ENCODE results near the gene SGPL1. TPM values are rescaled to one million over a fixed set of nuclear protein-coding genes. Genes with fewer than 3 reads are reported as not detected.

Gene SGPL1
- total and polyA plus RNA-seq, 8 donors: 47.5 to 60.6 (median 53.7) TPM

DNA sequence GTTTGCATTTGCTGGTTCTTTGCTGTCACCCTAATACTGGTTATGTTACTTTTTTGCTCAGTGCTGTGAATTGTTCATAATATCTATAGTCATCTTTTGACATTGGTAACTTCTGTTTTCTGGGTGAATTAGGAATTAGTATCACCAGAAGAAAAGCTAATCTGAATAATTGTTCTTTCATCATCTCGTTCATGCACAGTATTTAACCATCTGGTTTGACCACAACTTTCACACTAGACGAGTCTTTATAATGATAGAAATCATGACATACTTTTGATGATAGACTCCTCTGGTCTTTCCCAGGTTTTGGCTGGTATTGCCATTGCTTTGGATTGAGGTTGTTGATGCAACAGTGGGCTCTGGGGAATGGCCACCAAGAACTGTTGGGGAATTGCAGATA, 25.1 kb downstream of the SGPL1 start:
- Histone ChIP-seq H3K4me1 (peaks cover 0 to 7% of the 10 kb centered on the region in 2 donors), H3K9me3 (no peaks in the 10 kb centered on the region), H3K27me3 (no peaks in the 10 kb centered on the region), H3K4me3 (no peak overlapping the region), H3K27ac (no peak overlapping the region), H3K36me3 (peaks cover 0 to 9% of the 10 kb centered on the region in 2 donors)
- DNase-seq (no peak), ATAC-seq (no peak)
- TF ChIP-seq, protein P1, sequence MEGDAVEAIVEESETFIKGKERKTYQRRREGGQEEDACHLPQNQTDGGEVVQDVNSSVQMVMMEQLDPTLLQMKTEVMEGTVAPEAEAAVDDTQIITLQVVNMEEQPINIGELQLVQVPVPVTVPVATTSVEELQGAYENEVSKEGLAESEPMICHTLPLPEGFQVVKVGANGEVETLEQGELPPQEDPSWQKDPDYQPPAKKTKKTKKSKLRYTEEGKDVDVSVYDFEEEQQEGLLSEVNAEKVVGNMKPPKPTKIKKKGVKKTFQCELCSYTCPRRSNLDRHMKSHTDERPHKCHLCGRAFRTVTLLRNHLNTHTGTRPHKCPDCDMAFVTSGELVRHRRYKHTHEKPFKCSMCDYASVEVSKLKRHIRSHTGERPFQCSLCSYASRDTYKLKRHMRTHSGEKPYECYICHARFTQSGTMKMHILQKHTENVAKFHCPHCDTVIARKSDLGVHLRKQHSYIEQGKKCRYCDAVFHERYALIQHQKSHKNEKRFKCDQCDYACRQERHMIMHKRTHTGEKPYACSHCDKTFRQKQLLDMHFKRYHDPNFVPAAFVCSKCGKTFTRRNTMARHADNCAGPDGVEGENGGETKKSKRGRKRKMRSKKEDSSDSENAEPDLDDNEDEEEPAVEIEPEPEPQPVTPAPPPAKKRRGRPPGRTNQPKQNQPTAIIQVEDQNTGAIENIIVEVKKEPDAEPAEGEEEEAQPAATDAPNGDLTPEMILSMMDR (IDR thresholded peaks at IDR 0.05): no peak
- intact Hi-C loops (cut with DNase I): no loop called here

DNA sequence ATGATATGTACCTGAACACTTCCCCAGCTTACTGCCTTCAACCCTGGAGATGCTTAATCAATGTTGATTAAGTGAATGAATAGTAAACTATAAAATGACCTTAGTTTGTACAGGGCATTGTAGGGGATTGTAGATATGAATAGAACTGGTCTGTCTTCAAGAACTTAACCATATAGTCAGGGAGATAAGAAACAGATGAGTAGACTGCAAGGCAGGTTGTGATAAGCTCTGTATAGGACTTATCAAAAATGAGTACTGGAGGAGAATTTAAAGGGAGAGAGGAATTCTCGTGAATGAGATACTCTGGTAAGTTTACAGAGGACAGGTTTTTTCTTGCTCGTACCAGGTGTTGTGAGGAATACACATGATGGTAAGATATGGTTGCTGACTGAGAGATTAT, 27.6 kb downstream of the SGPL1 start:
- no peaks in the 10 kb centered on the region for H3K27me3 ChIP-seq
- TF ChIP-seq, protein P1 (IDR thresholded peaks at IDR 0.05): no peak
- no peaks in the 10 kb centered on the region for H3K9me3 ChIP-seq
- no peak overlapping the region for H3K4me3 ChIP-seq
- peaks cover 0 to 12% of the 10 kb centered on the region in 2 donors for H3K36me3 ChIP-seq
- intact Hi-C loops (cut with DNase I): no loop called here
- H3K27ac ChIP-seq: no peak overlapping the region
- no peaks in the 10 kb centered on the region for H3K4me1 ChIP-seq
- no peak for DNase-seq
- no peak for ATAC-seq

DNA sequence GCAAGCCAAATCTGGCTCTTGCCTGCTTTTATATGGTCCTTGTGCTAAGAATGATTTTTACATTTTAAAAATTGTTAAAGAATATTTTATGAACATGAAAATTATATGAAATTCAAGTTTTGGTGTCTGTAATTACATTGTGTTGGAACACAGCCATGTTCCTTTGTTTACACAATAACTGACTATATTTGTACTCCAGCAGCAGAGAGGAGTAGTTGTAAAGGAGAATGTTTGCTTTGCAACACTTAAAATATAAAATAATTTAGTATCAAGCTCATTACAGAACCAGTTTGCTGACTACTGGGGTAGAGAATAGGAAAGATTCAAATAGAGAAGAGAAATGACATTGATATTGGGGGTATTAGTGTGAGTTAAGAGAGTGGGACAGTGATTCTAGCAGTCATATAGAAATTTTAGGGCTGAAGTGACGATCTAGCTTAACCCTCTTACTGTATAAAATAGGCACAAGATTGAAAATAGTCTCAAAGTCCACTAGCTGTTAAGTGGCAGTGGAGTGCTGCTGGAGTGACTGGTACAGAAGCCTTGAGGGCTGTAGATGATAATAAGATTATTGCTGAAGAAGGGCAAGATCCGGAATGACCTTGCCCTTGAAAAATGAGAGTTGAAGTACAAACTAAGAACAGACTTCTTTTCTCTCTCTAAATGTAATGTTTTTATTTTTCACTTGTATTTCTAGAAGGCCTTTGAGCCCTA, 28.2 kb downstream of the SGPL1 start:
- Histone ChIP-seq H3K9me3 (no peaks in the 10 kb centered on the region), H3K27me3 (no peaks in the 10 kb centered on the region), H3K36me3 (peaks cover 0 to 12% of the 10 kb centered on the region in 2 donors), H3K4me1 (no peaks in the 10 kb centered on the region), H3K27ac (no peak overlapping the region), H3K4me3 (no peak overlapping the region)
- TF ChIP-seq, protein P1 (IDR thresholded peaks at IDR 0.05): no peak
- DNase-seq (no peak), ATAC-seq (peak; percentile 70)
- intact Hi-C loops (cut with DNase I): no loop called here

DNA sequence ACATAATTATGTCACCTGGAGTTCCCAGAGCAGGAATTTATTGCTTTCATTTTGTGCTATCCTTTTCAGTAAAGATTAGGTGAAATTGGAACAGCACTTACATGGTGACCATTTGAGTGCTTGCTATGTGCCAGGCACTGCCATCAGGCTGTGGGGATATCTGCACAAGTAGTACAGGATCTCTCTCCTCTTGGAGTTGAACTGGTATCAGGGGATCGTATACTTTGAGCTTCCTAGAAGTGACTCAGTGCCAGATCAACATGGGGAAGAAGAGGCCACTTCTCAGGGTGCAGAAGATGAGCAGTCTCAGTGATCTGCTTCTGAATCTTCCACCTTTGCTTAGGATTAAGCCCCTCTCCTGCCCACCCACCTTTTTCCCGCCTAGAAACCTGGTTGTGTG, 29.5 kb downstream of the SGPL1 start:
- no peak overlapping the region for H3K4me3 ChIP-seq
- intact Hi-C loops (cut with DNase I): no loop called here
- ATAC-seq: no peak
- no peak overlapping the region for H3K27ac ChIP-seq
- peaks cover 0 to 12% of the 10 kb centered on the region in 2 donors for H3K36me3 ChIP-seq
- no peaks in the 10 kb centered on the region for H3K9me3 ChIP-seq
- TF ChIP-seq, protein P1 (IDR thresholded peaks at IDR 0.05): no peak
- H3K27me3 ChIP-seq: no peaks in the 10 kb centered on the region
- H3K4me1 ChIP-seq: no peaks in the 10 kb centered on the region
- DNase-seq: no peak

DNA sequence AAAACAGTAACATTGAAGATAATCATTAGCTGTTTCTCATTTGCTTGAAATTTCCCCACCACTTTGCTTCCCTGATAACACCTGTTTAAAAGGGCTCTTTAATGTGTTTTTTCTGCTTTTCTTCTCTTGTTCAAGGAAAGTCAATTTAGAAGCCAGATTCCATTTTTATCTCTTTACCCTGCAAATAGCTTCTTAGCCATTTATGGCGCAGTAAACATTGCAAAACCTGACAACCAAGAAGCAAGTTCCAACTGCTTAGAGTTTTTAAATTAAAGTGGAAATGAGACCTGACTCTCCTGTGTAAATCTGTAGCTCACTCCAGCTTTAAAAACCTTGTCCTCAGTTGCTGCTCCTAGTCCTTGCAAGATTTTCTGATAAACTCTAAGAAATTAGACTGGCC, 30.1 kb downstream of the SGPL1 start:
- Histone ChIP-seq H3K9me3 (no peaks in the 10 kb centered on the region), H3K27ac (no peak overlapping the region), H3K4me1 (no peaks in the 10 kb centered on the region), H3K4me3 (no peak overlapping the region), H3K36me3 (peaks cover 0 to 13% of the 10 kb centered on the region in 2 donors), H3K27me3 (no peaks in the 10 kb centered on the region)
- no peak for DNase-seq
- ATAC-seq: no peak
- TF ChIP-seq, protein P1 (IDR thresholded peaks at IDR 0.05): no peak
- intact Hi-C loops (cut with DNase I): no loop called here
